ENCODE data around the gene ADAM12.

DNA sequence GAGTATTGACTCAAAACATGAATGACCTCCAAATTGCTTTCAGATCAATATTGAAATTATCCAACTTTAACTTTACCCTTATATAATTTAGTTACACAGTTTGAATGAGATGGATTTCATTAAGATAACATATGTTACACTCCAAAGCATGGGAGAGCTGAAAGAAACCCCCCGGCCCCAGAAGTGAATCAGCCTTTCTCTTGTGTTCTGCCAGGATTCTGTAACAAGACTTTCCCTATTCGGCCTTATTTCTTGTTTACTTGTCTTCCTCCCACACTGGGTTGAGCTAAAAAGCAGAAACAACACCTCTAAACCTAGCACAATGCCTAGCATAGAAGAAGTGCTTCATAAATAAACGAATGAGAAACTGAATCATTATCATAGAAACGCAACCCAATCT lies 224.8 kb downstream of the ADAM12 start:
- TF ChIP-seq EP300 (IDR thresholded peaks at IDR 0.05; ENCODE audit: borderline replicate concordance in 1 of 2, low read depth in 1 of 2, low read length in 1 of 2) (no peak), TAF1 (IDR thresholded peaks at IDR 0.05; ENCODE audit: borderline replicate concordance, low read depth, low read length) (no peak), CHD2 (IDR thresholded peaks at IDR 0.05; ENCODE audit: low read length, partially characterized antibody) (no peak), POLR2AphosphoS5 (IDR thresholded peaks at IDR 0.05; ENCODE audit: low read depth, low read length) (no peak), EZH2phosphoT487 (IDR thresholded peaks at IDR 0.05; ENCODE audit: borderline replicate concordance, low read depth) (no peak), SIN3A (IDR thresholded peaks at IDR 0.05; ENCODE audit: borderline replicate concordance, low read depth, low read length) (no peak)
- TF ChIP-seq, protein P1, sequence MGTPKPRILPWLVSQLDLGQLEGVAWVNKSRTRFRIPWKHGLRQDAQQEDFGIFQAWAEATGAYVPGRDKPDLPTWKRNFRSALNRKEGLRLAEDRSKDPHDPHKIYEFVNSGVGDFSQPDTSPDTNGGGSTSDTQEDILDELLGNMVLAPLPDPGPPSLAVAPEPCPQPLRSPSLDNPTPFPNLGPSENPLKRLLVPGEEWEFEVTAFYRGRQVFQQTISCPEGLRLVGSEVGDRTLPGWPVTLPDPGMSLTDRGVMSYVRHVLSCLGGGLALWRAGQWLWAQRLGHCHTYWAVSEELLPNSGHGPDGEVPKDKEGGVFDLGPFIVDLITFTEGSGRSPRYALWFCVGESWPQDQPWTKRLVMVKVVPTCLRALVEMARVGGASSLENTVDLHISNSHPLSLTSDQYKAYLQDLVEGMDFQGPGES (IDR thresholded peaks at IDR 0.05; ENCODE audit: low read depth, low read length): no peak
- TF ChIP-seq, protein P2, sequence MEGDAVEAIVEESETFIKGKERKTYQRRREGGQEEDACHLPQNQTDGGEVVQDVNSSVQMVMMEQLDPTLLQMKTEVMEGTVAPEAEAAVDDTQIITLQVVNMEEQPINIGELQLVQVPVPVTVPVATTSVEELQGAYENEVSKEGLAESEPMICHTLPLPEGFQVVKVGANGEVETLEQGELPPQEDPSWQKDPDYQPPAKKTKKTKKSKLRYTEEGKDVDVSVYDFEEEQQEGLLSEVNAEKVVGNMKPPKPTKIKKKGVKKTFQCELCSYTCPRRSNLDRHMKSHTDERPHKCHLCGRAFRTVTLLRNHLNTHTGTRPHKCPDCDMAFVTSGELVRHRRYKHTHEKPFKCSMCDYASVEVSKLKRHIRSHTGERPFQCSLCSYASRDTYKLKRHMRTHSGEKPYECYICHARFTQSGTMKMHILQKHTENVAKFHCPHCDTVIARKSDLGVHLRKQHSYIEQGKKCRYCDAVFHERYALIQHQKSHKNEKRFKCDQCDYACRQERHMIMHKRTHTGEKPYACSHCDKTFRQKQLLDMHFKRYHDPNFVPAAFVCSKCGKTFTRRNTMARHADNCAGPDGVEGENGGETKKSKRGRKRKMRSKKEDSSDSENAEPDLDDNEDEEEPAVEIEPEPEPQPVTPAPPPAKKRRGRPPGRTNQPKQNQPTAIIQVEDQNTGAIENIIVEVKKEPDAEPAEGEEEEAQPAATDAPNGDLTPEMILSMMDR (IDR thresholded peaks at IDR 0.05): no peak
- TF ChIP-seq, protein P3, sequence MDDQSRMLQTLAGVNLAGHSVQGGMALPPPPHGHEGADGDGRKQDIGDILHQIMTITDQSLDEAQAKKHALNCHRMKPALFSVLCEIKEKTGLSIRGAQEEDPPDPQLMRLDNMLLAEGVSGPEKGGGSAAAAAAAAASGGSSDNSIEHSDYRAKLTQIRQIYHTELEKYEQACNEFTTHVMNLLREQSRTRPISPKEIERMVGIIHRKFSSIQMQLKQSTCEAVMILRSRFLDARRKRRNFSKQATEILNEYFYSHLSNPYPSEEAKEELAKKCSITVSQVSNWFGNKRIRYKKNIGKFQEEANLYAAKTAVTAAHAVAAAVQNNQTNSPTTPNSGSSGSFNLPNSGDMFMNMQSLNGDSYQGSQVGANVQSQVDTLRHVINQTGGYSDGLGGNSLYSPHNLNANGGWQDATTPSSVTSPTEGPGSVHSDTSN (IDR thresholded peaks at IDR 0.05): no peak
- TF ChIP-seq, protein P4, sequence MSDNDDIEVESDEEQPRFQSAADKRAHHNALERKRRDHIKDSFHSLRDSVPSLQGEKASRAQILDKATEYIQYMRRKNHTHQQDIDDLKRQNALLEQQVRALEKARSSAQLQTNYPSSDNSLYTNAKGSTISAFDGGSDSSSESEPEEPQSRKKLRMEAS (IDR thresholded peaks at IDR 0.05; ENCODE audit: low read depth): no peak
- TF ChIP-seq, protein P5, sequence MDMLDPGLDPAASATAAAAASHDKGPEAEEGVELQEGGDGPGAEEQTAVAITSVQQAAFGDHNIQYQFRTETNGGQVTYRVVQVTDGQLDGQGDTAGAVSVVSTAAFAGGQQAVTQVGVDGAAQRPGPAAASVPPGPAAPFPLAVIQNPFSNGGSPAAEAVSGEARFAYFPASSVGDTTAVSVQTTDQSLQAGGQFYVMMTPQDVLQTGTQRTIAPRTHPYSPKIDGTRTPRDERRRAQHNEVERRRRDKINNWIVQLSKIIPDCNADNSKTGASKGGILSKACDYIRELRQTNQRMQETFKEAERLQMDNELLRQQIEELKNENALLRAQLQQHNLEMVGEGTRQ (IDR thresholded peaks at IDR 0.05; ENCODE audit: borderline replicate concordance, low read depth, low read length): no peak
- TF ChIP-seq, protein P6, sequence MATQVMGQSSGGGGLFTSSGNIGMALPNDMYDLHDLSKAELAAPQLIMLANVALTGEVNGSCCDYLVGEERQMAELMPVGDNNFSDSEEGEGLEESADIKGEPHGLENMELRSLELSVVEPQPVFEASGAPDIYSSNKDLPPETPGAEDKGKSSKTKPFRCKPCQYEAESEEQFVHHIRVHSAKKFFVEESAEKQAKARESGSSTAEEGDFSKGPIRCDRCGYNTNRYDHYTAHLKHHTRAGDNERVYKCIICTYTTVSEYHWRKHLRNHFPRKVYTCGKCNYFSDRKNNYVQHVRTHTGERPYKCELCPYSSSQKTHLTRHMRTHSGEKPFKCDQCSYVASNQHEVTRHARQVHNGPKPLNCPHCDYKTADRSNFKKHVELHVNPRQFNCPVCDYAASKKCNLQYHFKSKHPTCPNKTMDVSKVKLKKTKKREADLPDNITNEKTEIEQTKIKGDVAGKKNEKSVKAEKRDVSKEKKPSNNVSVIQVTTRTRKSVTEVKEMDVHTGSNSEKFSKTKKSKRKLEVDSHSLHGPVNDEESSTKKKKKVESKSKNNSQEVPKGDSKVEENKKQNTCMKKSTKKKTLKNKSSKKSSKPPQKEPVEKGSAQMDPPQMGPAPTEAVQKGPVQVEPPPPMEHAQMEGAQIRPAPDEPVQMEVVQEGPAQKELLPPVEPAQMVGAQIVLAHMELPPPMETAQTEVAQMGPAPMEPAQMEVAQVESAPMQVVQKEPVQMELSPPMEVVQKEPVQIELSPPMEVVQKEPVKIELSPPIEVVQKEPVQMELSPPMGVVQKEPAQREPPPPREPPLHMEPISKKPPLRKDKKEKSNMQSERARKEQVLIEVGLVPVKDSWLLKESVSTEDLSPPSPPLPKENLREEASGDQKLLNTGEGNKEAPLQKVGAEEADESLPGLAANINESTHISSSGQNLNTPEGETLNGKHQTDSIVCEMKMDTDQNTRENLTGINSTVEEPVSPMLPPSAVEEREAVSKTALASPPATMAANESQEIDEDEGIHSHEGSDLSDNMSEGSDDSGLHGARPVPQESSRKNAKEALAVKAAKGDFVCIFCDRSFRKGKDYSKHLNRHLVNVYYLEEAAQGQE (IDR thresholded peaks at IDR 0.05; ENCODE audit: low read depth, low read length): no peak
- TF ChIP-seq, protein P7, sequence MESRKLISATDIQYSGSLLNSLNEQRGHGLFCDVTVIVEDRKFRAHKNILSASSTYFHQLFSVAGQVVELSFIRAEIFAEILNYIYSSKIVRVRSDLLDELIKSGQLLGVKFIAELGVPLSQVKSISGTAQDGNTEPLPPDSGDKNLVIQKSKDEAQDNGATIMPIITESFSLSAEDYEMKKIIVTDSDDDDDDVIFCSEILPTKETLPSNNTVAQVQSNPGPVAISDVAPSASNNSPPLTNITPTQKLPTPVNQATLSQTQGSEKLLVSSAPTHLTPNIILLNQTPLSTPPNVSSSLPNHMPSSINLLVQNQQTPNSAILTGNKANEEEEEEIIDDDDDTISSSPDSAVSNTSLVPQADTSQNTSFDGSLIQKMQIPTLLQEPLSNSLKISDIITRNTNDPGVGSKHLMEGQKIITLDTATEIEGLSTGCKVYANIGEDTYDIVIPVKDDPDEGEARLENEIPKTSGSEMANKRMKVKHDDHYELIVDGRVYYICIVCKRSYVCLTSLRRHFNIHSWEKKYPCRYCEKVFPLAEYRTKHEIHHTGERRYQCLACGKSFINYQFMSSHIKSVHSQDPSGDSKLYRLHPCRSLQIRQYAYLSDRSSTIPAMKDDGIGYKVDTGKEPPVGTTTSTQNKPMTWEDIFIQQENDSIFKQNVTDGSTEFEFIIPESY (IDR thresholded peaks at IDR 0.05; ENCODE audit: borderline replicate concordance, low read depth): no peak

Measured in SK-N-SH (cell line).